Right cardiac atrium (tissue), 5 donors: ENCODE results near the gene GPR179. TPM values are rescaled to one million over a fixed set of nuclear protein-coding genes. Genes with fewer than 3 reads are reported as not detected.
A peak's percentile ranks its signal among the peaks of the same experiment; 100 is the strongest.

Experiments
- ATAC-seq, 2 donors: fragments of 200-7000 bp; cut with Tn5 transposase; one replicate each; pipeline versions ENCODE4 v1.8.0 to v1.9.1; 2020; ENCODE audit warnings: moderate library complexity in 2 of 2, mild to moderate bottlenecking in 1 of 2
- DNase-seq, 3 donors: peaks; one replicate each; pipeline ENCODE4 v3.0.0-alpha.2; 2020
- H3K27ac ChIP-seq: one replicate; pipeline ENCODE4 v1.5.1; 2013; ENCODE audit warnings: mild to moderate bottlenecking, low read length, control low read depth, moderate library complexity
- H3K27me3 ChIP-seq: one replicate; pipeline ENCODE4 v1.6.1; 2013; ENCODE audit not compliant: control insufficient read depth, insufficient read depth
- H3K4me1 ChIP-seq: one replicate; pipeline ENCODE4 v1.6.1; 2013; ENCODE audit warnings: low read length; ENCODE audit not compliant: control insufficient read depth, insufficient read depth
- H3K4me3 ChIP-seq: one replicate; pipeline ENCODE4 v1.5.1; 2013; ENCODE audit warnings: low read length, control low read depth
- H3K9me3 ChIP-seq: one replicate; pipeline ENCODE4 v1.6.1; 2013; ENCODE audit warnings: low read length; ENCODE audit not compliant: control insufficient read depth
- WGBS: extraction: QIAGEN DNeasy Blood & Tissue Kit; methylation state at CpG from one replicate; pipeline ENCODE4 v1.1.7; 2013; 5-methylcytosine and 5-hydroxymethylcytosine counted together
- intact Hi-C, 4 donors: fragments of 100-400 bp; cut with DNase I; formaldehyde crosslinking; loops; one replicate each; pipeline versions ENCODE4 v1.11.0 to v1.14.0; 2022 to 2023
- polyA plus RNA-seq: library from polyadenylated mRNA; stranded (reverse); fragments of 200-250 nt; gene quantifications from one replicate; pipeline ENCODE4 v1.2.3, GENCODE V29; 2013
- total RNA-seq, 4 donors: library from RNA; stranded (reverse); fragmentation: NEBNext Ultra II Directional; extraction: Animal tissue kit (Norgen Biotek cat#: 25700); gene quantifications; one replicate each; pipeline ENCODE4 v1.2.1, GENCODE V29; 2021
- donor health status: healthy with polysubstance abuse.
- donor health status: DM: no; HTN: yes; CAD: no.
- donor health status: DM: no; HTN: no; CAD: no.
- donor health status: DM: no; HTN: yes; CAD: no; lungs with severe emphysema.
- donor health status: DM: yes; HTN: yes; CAD: no.

Gene GPR179
- total and polyA plus RNA-seq, 5 donors, result 0.03 to 0.07 TPM; not detected in 3

GRCh38 chr17:38341035-38341721 is 2.6 kb downstream of the GPR179 start:
- no peak overlapping the region for H3K27ac ChIP-seq
- H3K4me1 ChIP-seq, result no peaks in the 10 kb centered on the region
- intact Hi-C loops, result no loop called here
- DNase-seq (peak; percentile 71 to 89 (median 87)), ATAC-seq (peak; percentile 59 to 72)
- no peak overlapping the region for H3K4me3 ChIP-seq
- WGBS, result 47% methylated on average over 5 of the region's 5 CpGs
- no peaks in the 10 kb centered on the region for H3K9me3 ChIP-seq
- no peaks in the 10 kb centered on the region for H3K27me3 ChIP-seq

GRCh38 chr17:38339891-38340290 is 3.9 kb downstream of the GPR179 start:
- no peak for DNase-seq
- H3K4me1 ChIP-seq, result no peaks in the 10 kb centered on the region
- ATAC-seq, result no peak
- no peak overlapping the region for H3K27ac ChIP-seq
- H3K4me3 ChIP-seq, result no peak overlapping the region
- intact Hi-C loops, result no loop called here
- H3K27me3 ChIP-seq, result no peaks in the 10 kb centered on the region
- no peaks in the 10 kb centered on the region for H3K9me3 ChIP-seq

DNA sequence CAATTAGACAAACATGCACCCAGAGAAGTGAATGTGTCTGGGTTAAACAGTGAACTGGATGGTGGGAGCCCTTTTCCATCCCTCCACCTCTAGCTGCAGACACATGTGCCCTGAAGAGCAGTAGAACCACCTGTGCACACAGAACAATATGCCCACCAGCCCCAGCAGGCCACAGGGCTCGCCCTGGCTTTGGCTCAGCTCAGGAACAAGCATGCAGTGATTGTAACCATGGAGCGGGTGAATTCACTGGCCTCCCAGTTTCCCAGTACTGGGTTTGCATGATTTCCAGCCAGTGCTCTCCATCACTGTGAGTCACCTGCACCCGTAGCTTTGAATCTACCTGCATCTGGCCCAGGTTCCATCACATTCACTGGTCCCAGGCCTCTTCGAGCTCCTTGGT is 5.2 kb downstream of the GPR179 start:
- ATAC-seq (no peak), DNase-seq (no peak)
- intact Hi-C loops, result no loop called here
- Histone ChIP-seq H3K27me3 (no peaks in the 10 kb centered on the region), H3K27ac (no peak overlapping the region), H3K4me1 (no peaks in the 10 kb centered on the region), H3K9me3 (no peaks in the 10 kb centered on the region), H3K4me3 (no peak overlapping the region)
- WGBS, result 93% methylated on average over 4 of the region's 4 CpGs

DNA sequence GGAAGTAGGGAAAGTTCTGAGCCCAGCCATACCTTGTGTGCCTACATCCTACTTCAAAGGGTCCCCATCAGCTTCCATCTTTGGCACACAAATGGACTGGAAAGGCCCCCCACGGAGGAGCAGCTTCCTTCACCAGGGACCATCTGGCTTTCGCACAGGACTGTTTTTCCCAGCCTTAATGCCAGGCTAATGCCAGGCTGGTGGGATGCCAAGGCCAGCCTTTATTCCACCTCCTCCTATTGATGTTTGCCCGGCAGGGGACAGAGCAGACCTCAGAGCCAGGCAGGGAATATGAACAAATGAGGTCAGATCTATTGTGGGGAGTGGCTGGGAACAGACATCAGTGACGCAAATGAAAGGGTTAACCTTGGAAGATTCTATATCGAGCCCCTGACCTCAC is 5.7 kb downstream of the GPR179 start:
- Histone ChIP-seq H3K4me1 (no peaks in the 10 kb centered on the region), H3K27me3 (no peaks in the 10 kb centered on the region), H3K4me3 (no peak overlapping the region), H3K27ac (no peak overlapping the region), H3K9me3 (no peaks in the 10 kb centered on the region)
- intact Hi-C loops, result no loop called here
- DNase-seq (no peak), ATAC-seq (no peak)
- WGBS, result 70% methylated on average over 5 of the region's 5 CpGs

GRCh38 chr17:38336838-38337237 is 6.9 kb downstream of the GPR179 start:
- DNase-seq (peak in 1 of 3 donors; percentile 23), ATAC-seq (no peak)
- H3K9me3 ChIP-seq, result no peaks in the 10 kb centered on the region
- intact Hi-C loops, result no loop called here
- H3K4me3 ChIP-seq, result no peak overlapping the region
- WGBS, result 93% methylated on average over 11 of the region's 11 CpGs
- no peak overlapping the region for H3K27ac ChIP-seq
- H3K4me1 ChIP-seq, result no peaks in the 10 kb centered on the region
- H3K27me3 ChIP-seq, result no peaks in the 10 kb centered on the region

DNA sequence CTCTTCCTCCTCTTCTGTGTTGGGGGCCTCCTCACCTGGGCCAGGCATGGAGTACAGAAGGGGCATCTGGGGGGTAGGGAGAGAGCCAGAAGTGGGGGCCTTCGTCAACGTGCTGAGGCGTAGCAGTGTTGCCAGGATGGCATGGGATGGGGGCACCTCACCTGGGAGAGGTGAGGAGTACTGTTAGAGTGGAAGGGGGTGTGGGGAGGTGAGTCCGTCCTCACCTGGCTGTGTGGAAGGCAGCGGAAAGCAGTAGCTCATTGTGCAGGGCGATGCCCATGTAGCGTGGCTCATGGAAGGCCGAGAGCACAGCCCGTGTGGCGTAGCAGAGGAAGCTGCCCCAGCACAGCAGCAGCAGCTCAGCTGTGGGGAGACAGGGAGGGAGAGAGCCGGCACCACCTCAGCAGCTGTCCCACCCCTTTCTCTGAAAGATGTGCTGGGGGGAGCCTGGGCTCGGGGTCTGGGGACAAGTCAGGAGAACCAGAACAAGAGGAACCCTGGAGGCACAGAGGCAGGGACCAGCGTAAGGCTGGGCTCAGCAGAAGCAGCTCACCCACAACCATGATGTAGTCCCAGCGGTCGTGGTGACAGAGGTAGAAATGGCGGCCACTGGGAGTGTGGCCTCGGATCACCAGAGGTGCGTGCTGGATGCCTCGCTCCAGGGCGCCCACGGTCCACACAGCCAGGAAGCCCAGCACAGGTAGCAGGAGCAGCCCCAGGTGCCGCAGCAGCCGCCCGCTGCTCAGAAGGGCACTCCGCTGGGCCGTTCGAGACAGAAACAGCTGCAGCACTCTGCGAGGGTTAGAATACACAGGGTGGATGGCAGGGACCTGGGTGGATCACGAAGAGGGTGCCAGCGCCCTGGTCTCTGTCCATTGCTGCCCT is 9.0 kb downstream of the GPR179 start:
- no peak for ATAC-seq
- Histone ChIP-seq H3K4me3 (no peak overlapping the region), H3K27ac (no peak overlapping the region), H3K9me3 (no peaks in the 10 kb centered on the region), H3K27me3 (no peaks in the 10 kb centered on the region), H3K4me1 (no peaks in the 10 kb centered on the region)
- intact Hi-C loops, result no loop called here
- no peak for DNase-seq
- 85% methylated on average over 30 of the region's 30 CpGs for WGBS

DNA sequence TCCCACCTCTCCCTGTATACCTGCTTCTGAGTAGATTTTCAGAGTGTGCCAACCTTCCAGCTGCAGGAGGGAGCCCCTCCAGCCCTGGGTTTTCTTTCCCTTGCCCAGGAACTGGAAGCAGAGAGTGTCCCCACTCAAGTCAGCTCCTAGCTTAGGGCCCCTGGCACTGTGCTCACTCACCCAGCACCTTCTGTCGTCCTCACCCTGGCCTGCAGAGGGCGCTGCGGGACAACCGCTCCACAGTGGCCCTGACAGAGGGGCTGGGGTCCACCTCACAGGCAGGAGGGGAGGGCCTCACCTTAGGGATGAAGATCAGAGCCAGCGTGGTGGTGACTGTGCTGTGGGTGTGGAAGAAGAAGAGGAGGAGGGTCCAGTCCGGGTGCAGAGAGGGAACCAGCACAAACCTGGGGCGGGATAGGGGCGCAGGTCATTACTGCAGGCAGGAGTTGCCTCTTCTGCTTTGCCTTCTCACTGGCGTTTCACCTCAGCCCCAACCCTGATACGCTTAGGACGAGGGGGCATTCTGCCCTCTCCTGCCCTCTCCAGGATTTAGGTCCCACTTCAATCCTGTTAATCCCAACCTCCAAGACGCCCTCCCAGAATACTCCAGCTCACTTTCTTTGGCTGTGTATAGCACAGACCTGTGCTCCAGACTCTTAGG is 10.0 kb downstream of the GPR179 start:
- ATAC-seq (peak in 1 of 2 donors; percentile 17), DNase-seq (no peak)
- H3K4me1 ChIP-seq, result no peaks in the 10 kb centered on the region
- WGBS, result 38% methylated on average over 12 of the region's 12 CpGs
- H3K9me3 ChIP-seq, result no peaks in the 10 kb centered on the region
- intact Hi-C loops, result no loop called here
- no peaks in the 10 kb centered on the region for H3K27me3 ChIP-seq
- no peak overlapping the region for H3K4me3 ChIP-seq
- H3K27ac ChIP-seq, result no peak overlapping the region

DNA sequence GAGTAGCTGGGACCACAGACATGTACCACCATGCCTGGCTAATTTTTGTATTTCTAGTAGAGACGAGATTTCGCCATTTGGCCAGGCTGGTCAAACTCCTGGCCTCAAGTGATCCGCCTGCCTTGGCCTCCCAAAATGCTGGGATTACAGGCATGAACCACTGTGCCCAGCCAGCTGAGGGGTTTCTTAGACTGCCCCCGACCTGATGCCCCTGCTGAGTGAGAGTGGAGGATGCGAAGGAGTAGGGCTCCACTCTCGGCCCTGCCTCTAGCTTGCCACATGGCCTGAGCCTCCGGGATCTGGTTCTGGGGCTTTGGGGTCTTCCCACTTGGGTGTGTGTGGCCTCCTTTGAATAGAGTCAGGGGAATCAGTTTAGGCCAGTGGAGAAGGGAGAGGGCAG is 11.0 kb downstream of the GPR179 start:
- H3K4me1 ChIP-seq, result no peaks in the 10 kb centered on the region
- H3K4me3 ChIP-seq, result no peak overlapping the region
- H3K9me3 ChIP-seq, result no peaks in the 10 kb centered on the region
- intact Hi-C loops, result no loop called here
- H3K27ac ChIP-seq, result no peak overlapping the region
- H3K27me3 ChIP-seq, result no peaks in the 10 kb centered on the region
- DNase-seq (no peak), ATAC-seq (no peak)
- 85% methylated on average over 7 of the region's 7 CpGs for WGBS

DNA sequence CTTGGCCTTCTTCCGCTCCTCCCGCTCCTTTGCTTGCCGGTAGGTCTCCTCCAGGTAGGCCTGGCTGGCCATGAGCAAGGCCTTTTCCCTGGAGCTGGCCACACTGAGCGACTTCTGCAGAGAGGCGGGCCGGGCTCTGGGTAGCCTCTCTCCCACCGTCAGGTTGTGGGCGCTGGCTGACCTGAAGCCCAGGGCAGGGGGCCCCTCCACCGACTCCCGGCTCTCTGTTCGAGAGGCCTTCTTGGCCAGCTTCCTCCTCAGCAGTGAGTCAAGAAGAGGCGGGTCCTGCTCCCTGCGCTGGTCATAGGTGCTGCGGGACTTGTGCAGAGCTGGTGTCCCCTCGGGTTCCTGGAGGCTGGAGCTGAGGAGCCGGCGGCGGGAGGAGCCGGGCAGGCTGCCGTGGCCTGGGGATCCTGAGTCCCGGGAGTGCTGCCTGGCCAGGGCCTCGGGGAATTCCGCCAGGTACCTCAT is 12.8 kb downstream of the GPR179 start:
- Histone ChIP-seq H3K9me3 (no peaks in the 10 kb centered on the region), H3K27me3 (no peaks in the 10 kb centered on the region), H3K4me1 (no peaks in the 10 kb centered on the region), H3K4me3 (no peak overlapping the region), H3K27ac (no peak overlapping the region)
- DNase-seq (no peak), ATAC-seq (no peak)
- intact Hi-C loops, result no loop called here
- WGBS, result 84% methylated on average over 23 of the region's 23 CpGs

DNA sequence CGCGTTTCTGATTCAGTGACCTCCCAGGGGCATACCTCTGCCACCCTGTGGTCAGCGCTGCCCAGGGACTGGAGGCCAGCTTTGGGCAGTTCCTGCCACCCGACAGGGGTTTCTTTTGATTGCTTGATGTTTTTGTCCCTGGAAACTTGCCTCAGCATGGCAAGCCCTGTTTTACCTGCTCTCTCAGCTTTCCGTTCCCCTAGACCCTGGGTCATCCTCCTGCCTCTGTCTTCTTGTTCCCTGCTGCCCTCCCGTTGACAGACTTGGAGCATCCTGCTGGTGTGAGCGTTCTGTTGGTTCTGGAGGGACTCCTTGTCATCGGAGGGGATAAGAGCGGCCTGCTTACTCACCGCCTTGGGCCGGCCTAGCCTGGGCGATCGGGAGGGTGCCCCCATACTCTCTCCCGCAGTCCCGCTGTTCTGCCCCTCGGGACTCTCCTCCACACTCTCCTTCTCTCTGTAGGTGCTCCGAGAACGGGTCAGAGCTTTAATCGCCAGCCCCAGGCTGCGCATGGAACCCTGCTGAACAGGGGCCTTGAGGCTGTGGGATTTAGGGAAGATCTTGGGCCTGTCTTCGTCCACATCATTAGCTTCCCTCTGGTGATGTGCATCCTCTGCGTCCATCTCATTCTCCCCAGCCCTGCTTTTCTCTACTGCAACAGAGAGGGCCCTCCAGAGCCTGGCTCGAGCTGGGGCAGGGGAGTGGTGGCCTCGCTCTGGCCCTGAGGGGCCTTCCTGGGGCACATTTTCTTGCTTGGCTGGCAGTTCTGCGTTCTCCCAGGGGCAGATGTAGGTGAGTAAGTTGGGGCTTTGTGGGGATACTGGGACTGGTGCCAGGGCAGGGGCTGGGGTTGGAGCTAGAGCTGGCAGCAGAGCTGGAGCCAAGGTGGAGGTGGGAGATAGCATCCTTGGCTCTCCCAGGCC is 13.7 kb downstream of the GPR179 start:
- Histone ChIP-seq H3K27ac (no peak overlapping the region), H3K4me1 (no peaks in the 10 kb centered on the region), H3K4me3 (no peak overlapping the region), H3K9me3 (no peaks in the 10 kb centered on the region), H3K27me3 (no peaks in the 10 kb centered on the region)
- 88% methylated on average over 25 of the region's 25 CpGs for WGBS
- ATAC-seq, result no peak
- intact Hi-C loops, result no loop called here
- DNase-seq, result peak in 1 of 3 donors; percentile 29
